Measurements from ENCODE around the gene ACSS1.

The ACSS1 gene

GRCh38 chr20:25046181-25046641 is 11.7 kb downstream of the ACSS1 start:
- DNase-seq, result no peak

GRCh38 chr20:25045343-25045712 is 12.6 kb downstream of the ACSS1 start:
- DNase-seq, result no peak

- DNase-seq, result no peak
Measured at GRCh38 chr20:25044660-25045342, 13.1 kb downstream of the ACSS1 start.

DNA sequence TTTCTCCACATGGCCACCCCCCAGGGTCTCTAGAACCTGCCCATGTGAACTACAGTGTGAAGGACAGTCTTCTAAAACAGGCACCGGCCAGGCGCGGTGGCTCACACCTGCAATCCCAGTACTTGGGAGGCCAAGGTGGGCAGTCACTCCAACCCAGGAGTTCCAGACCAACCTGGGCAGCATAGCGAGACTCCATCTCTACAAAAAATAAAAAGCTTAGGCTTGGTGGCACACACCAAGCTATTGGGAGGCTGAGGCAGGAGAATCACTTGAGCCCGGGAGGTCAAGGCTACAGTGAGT is 13.7 kb downstream of the ACSS1 start:
- DNase-seq, result no peak

DNA sequence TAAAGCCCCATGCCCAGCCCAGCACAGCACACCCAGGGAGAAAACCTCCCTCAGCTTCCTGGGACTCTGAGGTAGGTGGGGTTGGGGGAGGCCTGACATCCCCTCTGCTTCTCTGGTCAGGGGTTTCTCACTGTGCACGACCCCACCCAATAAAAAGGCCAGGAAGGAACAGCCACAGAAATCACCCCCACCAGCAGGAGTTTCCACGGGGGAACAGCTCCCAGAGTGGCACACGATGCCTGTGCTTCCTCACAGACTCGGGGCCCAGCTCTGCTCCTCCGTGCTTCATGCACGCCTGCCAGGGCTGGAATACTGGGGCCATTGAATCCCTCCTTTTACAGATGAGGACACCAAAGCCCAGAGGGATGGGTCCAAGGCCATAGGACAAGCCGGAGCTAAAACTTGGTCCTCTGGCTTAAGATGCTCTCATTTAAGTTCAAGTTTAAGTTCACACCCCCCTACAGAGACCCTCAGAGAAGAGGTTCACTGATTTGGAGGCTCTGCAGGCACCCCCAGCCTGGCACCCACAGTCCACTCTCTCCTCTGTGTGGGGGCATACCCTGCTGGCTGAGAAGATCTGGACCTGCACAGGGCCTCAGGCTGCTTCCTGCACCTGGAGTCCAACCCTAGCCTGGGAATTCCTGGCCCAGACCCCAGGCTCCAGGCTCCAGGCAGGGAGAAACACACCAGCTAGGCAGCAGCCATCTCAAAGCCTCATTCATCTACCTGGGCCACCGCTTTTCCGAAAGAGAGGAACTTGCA is 14.3 kb downstream of the ACSS1 start:
- DNase-seq, result no peak

DNA sequence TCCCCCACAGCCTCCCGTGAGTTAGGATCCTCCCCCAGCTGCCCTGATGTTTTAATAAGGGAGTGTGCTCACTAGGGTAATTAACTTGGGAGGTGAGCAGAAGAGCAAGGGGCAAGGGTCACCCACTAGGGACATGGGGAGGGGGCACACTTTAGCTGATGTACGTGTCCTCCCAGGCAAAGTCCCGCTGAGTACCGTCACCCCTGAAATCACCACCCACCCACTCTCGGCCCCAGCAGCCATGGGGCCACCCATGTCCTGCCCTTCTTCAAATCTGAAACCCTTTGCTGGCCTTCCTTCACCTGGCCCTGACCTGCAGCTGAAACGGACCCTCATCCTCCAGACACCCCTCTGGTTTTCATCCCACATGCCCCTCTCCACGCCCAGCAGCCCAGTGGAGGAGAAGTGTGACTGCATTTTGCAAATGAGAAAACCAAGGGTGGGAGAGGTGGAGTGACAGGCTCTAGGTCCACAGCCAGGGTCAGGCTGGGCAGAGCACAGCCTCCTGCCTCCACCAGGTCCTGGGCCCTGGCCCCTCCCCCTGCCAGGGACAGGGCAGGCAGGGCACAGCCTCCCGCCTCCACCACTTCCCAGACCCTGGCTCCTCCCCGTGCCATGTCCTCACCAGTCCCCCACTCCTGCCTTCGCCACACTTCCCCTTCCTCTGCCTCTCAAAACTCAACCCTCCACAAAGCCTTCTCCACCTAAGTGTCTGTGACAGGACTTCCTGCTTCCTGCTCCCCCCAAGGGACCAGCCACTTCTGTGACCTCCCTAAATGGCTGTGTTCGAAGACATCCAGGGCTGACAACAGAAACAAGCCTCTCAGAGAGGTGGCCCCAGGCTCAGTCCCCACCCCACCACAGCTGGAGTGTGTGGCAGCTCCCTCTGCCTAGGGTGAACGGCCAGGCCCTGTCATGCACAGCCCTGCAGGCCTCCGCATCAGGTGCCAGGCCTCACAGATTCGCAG is 15.1 kb downstream of the ACSS1 start:
- no peak for DNase-seq

DNA sequence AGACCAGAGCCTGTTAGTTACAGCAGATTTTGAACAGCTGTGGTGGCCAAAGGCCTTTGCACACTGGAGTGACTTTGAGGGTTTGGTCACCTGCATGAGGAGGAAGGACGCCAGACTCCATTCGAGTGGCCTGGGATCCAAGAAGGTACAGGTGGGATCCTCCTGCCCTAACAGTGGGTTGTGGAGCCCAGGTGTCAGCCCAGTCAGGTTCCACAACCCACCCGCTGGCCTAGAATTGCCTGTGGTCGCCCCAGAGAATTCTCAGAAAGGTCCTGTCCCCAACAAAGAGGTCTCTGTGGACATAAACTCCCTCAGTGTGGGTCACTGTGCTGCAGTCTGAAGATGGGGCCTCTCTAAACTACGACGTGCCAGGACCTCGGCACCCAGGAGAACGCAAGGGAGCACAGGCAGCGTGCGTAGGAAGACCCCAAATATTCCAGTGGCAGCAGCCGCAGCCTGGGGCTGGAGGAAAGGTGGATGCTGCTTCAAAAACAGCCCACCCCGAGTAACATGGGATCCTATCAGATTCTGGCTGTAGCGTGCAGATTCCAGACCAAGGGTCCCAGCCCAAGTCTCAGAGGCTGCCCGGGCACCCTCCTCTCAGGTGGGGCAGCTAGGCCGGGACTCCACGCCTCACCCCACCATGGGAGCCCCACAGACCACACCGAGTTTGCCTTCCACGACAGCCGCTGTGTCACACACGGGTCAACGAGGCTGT is 16.0 kb downstream of the ACSS1 start:
- DNase-seq, result no peak

GRCh38 chr20:25040438-25040831 is 17.5 kb downstream of the ACSS1 start:
- DNase-seq, result peak; percentile 48

- DNase-seq, result peak; percentile 37
Measured at GRCh38 chr20:25039697-25040437, 18.1 kb downstream of the ACSS1 start.

GRCh38 chr20:25038591-25039015 is 19.3 kb downstream of the ACSS1 start:
- DNase-seq, result no peak

GRCh38 chr20:25038103-25038410 is 19.9 kb downstream of the ACSS1 start:
- no peak for DNase-seq

DNA sequence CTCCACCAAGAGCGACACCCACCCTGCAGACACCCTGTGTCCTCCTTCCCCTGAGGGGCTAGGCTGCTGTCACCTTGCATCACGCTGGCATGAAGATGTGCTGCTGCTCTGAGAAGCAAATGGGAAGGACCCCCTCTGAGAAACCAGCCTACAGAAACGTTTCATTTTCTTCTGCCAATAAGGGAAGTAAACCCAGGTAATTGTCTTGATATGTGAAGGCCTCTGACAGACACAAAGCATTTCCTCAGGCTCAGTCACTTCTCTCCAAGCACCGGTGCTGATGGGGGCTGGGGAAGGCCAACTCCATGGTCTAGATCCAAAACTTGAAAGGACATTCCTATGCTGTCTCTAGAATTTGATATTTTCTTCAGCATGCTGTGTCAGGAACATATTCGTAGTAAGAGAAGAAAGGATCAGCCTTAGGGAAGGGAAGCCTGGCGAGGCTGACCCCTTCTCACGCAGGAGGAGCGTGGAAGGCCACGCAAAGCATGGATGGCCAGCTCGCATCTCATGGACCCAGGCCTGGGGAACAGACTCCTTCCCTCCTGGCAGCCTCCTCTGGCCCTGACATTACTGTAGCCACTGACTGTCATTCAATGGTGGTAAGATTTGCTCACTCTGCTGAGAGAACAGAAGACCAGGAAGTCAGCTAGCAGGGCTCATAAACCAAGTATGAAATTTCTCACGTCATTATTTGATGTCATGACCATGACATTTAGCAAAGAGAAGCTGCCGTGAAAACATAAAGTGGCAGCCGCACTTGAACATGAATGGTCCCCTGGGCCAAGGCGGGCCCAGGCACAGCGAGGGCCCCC is 20.4 kb downstream of the ACSS1 start:
- no peak for DNase-seq

DNA sequence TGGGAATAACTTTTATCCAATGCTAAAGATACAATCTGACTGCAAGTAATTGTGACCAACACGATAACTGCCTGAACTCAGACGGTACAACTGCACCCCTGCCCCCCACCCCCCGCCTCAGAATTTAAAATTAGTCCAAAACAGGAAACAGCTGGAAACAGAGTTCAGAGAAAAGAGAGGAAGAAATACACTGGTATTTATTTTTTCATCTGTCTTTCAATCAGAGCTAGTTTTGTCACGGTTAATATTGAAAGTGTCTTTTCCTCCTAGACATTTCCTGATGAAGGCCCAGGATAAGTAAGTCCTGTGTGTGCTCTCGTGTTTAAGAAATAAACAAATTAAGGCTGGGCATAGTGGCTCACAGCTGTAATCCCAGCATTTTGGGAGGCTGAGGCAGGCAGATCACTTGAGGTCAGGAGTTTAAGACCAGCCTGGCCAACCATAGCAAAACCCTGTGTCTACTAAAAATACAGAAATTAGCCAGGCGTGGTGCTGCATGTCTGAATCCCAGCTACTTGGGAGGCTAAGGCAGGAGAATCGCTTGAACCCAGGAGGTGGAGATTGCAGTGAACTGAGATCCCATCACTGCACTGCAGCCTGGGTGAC is 21.5 kb downstream of the ACSS1 start:
- DNase-seq, result no peak

GRCh38 chr20:25035921-25036320 is 22.0 kb downstream of the ACSS1 start:
- DNase-seq, result no peak

DNA sequence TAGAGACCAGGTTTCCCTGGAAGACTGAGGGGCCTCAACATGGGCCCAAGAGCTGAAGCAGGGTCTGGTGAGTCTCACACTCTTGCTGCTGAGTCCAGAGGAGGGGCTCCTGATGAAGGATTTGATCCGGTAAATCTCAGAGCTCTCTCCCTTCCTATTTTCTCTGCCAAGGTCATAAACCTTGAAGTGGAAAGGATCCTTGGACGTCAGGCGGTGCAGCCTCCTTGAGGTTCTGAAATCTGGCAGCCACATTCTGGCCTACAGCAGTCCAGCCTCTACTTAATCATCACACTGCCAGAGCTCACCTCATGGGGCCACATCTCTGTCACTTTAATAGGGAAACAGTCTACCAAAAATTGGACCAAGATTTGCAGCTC is 24.0 kb downstream of the ACSS1 start:
- DNase-seq, result no peak

- no peak for DNase-seq
Measured at GRCh38 chr20:25033265-25033923, 24.5 kb downstream of the ACSS1 start.

DNA sequence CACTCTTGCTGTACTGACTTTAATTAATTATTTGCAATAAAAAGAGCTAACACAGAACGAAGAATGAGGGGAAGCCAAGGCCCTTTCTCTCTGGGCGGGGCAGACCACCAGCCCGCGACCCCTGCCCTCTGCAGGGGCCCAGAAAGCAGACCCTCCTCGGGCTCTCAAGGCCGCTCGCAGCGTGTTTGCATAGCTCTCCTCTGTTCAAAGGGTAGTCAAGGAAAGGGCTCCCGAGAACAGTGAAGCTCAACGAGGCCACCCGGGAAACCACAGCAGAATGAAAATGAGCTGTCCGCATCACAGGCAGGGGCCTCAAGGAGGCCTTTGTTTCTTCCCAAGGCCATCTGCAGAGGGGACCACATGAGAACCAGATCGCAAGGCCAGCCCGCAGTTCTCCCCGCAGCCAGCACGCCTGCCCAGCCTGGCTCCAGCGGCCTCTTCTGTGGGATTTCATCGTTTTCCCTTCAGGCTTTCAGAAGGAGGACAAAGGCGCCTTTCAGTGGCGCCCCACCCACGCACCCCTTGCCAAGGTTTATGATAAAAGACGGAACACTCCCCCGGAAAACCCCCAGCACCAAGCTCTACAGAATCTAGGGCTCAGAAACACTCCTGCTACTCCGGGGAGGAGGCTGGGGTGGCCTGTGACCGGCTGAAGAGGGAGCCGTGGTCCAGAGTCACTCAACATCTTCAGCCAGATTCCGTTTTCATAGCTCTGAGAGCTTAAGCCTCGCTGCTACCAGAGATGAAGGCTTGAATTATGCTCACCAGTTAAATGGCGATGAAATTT is 25.3 kb downstream of the ACSS1 start:
- DNase-seq, result no peak

DNA sequence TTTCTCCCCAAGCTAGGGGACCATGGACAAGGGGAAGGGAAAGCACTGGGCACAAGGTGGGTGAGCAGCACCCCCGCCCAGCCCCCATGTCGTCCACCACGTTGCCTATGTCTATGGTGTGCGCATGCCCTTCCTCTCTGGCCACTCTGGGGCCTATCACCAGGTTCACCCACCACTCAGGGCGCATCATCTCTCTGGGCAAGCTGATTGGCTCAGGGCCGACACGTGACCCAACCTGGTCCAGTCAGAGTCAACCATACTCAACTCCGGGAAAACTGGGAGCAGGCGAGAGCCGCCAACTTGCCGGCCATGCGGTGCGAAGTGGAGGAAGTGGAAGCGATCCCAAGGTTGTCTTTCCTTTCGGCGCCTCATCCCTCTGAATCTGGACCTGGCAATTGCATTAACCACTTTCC is 25.9 kb downstream of the ACSS1 start:
- DNase-seq, result no peak

GRCh38 chr20:25031241-25031640 is 26.7 kb downstream of the ACSS1 start:
- DNase-seq, result no peak

Data from fibroblast of skin of right quadriceps (primary cell).